Stimulated activated CD8-positive, alpha-beta memory T cell treated with anti-CD3 and anti-CD28 coated beads, Interleukin-2, amount 100 ng/mL, for 1 hour (primary cell): ENCODE results near the gene PIGM.

ENCODE experiments used
- DNase-seq, 2 donors: peaks; one replicate each; pipeline ENCODE4 v3.0.0-alpha.2; 2020; ENCODE audit warnings: low read depth in 2 of 2

PIGM gene

DNA sequence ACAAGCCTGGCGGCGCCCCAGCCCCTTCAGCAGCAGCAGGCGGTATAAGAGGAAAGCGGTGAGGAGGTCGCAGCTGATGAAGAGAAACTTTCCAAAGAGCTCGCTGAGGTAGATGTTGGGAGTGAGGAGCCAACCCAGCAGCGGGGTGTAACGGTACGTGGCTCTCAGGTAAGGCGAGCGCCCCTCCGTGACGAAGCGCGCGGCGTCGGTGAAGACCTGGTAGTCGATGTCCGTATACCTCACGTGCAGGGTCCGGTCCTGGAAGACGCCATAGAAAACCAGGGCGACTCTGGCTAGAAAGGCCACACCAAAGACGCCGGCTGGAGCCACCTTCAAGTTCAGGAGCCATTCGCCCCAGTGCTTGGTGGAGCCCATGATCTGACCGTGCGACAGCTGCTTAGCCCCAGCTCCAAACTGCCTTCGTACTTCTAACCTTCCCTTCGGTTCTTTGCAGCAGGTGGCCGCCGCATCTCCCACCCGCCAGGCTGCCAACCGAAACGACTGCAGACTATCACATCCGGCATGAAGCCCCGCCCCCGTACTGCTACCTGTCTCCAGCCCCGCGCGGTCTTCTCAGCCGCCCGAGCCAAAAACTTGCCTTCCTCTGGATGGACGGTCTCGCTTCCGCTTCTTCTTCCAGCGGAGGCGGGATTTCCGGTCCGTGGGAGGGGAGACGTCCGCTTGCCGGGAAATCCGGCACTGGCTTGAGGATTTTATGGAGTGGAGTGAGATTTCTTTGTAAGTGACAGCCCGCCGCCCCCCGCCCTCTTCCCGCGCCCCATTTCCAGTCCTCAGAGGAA is at the start of gene PIGM:
Gene PIGM, minus strand, starts transcription at position 626 of the 800 bp plus-strand sequence. Its CDS starts 251 bp downstream, at position 375.
- peak; percentile 85 to 88 for DNase-seq

DNA sequence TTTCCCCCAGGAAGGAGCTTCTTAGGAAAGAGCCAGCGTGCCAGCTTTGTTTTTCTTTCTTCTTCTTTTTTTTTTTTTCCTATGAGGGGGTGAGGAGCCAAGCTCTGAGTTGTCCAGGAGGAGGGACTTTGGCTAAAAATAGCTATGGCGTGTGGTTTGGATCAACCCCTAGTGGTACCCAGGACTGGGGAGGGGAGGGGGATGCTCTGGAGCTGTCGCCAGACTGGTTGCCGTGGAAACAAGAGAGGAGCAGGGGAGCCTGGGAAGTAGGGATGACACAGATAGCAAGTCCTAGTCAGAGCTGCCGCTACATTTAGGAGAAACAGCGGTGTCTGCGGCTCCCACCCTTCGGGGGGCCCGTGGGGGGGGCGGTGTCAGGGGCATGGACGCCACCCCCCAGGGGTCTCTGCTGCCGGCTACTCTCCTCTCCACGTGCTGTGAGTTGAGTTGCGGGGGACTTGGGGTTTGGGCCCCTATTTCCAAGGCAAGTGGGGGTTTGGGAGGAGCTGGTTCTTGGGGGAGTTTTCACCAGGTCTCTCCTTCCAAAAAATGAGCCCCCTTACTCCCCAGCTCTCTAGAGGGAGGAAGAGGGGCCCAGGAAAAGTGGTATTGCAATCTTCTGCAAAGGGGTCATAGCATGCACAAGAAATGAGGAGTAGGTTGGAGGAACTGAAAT is 49.6 kb upstream of the PIGM start, which contains the start of gene KCNJ9:
Gene KCNJ9, plus strand, starts transcription at position 278 of the 676 bp plus-strand sequence. CDS start 2,493 bp downstream, outside the sequence.
- DNase-seq = no peak

GRCh38 chr1:160080381-160081100 is 48.8 kb upstream of the PIGM start:
- DNase-seq = no peak

- no peak for DNase-seq
Observed at GRCh38 chr1:160079448-160079847, 47.7 kb upstream of the PIGM start.

- no peak for DNase-seq
Observed at GRCh38 chr1:160078512-160079195, 46.9 kb upstream of the PIGM start.

GRCh38 chr1:160077486-160077885 is 45.7 kb upstream of the PIGM start:
- no peak for DNase-seq

GRCh38 chr1:160076295-160076694 is 44.5 kb upstream of the PIGM start:
- no peak for DNase-seq

DNA sequence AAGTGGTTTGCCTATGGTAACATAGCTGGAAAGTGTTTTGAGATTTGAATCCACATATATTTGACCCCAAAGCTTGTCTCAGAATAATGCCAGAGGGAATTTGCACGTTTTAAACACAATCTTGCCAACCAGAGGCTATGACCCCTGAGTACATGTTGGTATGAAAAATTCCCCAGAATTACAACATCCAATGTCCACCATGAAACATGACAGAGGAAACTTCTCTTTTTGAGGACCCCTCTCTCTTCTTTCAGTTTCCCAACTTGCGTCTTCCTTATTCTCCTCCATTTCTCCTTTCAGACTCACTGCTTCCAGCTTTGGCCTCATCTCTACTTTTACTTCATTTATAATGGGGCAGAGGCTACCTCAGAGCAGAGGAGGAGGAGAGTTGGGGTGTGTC is 44.0 kb upstream of the PIGM start:
- DNase-seq = no peak

- no peak for DNase-seq
Observed at GRCh38 chr1:160074865-160075264, 43.1 kb upstream of the PIGM start.

- DNase-seq = no peak
Observed at GRCh38 chr1:160071289-160071688, 39.5 kb upstream of the PIGM start.

DNA sequence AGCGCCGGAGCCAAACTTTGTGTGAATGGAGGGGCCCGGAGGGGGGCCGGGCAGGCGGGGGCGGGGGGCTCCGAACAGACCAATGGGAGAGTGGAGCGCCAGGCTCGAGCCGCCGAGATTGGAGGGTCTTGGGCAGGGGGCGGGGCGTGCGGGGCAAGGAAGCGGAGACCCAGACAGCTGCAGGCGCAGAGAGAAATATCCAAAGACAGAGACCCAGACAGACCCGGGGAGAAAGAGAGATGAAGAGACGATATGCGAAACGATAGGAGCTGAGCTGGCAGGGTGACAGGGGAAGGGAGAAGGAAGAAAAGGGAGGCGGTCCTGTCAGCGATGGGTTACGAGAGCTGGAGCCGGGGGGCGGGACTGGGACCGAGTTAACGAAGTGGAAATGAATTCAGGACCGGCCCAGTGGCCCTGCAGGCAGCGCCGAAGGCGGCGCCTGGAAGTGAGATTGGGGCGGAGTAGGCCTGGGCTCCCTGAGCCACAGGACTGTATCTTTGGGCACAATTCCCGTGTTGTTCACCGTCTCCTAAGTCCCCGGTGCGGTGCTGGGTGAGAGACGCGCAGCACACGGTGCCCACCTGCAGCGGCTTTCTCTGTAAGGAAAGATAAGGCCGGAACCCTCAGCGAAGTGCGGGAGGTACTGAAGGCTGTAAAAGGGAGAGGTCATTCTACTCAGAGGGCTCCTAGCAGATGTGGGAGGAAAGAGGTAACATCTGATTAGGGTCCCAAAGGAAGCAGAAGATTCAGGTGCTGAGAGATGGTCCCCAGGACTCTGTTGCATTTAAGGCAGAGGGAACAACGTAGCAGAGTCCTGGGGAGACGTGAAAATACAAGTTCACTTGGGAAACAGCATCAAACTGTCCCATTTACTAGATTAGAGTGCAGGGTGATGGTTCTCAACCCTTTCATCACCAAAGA is 38.7 kb upstream of the PIGM start:
- peak; percentile 33 to 67 for DNase-seq

DNA sequence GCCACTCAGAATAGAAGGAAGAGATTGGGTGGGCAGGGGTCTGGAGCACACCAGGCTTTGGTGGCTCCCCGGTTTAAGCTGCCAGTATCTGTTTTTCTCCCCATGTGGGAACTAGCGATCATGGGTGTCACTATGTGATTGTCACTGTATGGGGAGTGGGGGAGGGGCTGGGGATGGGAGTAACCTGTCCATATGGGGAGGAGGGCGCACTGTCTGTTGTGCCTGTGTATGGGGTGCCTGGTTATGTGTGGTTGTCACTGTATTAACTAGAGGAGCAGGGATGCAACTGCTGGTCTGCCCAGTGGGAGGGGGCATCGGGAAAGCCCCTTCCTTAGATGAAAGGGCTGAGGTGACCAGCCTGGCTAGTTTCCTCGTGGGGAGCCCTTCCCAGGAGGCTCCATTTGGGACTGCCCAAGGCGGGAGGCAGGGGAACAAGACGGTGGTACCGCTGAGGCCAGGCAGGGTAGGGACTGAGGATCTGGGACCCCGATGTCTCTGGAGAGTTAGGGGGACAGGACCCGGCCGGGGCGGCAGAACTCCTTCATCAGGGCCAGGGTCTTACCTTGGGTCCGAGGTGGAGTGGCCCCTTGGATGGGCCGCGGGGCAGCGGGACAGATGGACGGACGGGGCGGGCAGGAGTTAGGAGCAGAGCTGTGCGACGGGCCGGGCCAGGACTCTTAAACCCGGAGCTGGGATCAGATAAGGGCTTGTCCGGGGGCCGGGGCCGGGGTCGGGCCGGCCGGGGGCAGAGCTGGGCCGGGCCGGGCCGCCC is 37.9 kb upstream of the PIGM start, which contains the start of gene KCNJ10:
Gene KCNJ10, minus strand, starts transcription at position 701 of the 772 bp plus-strand sequence. CDS start 27,628 bp downstream, outside the sequence.
- DNase-seq = no peak

GRCh38 chr1:160068225-160068624 is 36.4 kb upstream of the PIGM start:
- DNase-seq = no peak

DNA sequence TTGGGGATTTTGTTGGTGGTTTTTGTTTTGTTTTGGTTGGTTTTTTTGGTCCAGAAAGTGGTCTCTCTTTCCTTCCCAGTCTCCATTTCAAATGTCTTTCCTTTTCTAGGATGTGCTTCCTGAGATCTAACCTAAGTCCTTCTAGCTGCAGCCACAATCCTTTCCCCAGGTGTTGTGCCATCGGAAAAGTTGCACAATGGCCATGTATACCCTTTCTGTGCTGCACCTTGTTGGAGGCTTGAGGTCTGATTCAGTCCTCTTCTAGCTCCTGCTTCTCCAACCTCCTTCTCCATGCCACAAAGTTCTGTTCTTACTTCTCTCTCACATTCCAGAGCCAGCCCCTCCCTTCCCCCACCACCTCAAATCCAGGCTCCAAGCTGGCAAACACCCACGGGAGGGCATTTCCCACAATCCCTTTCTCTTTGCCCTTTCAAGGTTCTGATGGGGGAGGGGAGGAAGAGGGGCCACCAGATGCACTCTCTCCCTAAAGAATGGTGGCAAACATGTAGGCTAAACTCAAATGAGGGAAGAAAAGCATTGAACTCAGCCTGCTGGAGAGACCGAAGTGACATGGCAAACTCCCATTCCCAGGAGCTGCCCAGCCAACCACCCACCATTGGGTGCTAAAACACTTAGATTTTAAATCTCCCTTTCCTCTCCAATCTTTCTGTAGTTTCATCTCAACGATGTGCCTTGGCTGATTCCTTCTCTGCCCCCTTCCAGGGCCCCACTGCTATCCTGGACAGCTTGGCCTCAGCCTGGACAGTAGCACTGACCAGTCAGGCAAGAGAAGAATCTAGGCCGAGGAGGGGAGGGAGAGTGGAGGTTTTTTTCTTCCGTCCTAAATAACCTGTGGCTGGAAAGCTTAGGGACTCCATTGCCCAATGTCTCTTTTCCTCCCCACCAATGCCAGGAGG is 35.3 kb upstream of the PIGM start:
- DNase-seq = no peak

- DNase-seq = no peak
Observed at GRCh38 chr1:160064746-160065145, 33.0 kb upstream of the PIGM start.

DNA sequence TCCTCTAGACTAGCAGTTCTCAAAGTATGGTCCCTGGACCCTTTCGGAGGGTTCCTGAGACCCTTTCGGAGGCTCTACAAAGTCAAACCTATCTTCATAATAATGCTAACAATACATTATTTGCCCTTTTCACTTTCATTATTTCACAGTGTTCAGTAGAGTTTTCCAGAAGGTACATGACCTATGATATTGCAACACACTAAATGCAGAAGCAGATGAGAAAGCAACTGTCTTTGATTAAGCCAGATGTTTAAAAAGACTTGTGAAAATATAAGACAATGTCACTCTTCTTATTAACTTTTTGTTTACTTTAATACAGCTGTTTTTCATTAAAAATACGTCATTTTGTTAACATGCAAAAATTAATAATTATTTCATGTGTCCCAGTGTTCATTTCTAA is 32.4 kb upstream of the PIGM start:
- no peak for DNase-seq

DNA sequence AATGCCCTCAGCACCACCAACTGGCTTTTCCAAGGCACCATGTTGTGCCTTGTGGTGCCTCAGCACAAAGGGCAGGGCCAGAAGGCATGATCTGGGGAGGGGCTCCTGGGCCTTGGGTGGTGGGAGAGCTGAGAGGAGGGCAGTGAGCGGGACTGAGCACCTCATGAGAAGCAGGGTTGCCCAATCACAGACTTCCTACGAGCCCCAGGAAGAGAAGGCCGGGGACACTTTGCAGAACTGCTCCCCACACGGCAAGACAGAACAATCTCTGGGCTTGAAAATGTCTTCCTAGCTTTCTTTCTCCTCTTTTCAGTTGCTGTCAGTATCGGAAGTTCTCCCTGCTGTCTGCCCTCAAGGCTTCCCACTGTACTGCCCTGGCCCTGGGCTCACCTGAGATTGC is 31.4 kb upstream of the PIGM start:
- DNase-seq = no peak

DNA sequence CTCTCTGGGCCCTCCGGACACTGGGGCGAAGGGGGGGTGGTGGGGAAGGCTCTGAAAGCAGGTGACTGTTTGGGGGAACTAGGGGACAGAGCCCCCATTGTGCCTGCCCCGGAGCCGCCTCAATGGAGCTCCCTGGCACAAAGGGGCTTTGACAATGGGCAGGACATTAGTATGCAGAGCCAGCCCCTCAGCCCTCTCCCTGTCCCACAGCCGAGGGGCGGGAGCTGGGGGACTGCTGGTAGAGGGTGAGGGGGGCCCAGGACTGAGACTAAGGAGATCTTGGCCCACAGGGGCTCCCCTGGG is 30.4 kb upstream of the PIGM start:
- no peak for DNase-seq
